MM.1S (cell line): Measurements from ENCODE around the gene TTC9.
"Not testable (repeated sequence)": the region's sequence is repeated elsewhere in the genome, so short reads cannot be mapped to it uniquely, and the experiment has no call there.

Experiments
- DNase-seq: peaks from one replicate; pipeline ENCODE4 v3.0.0-alpha.2; 2015
- H2AFZ ChIP-seq: fragments of 300-600 bp; sonication (generic); 2 replicates; pipeline ENCODE4 v1.6.0; 2016; ENCODE audit warnings: antibody characterized with exemption, low read length
- H3F3A ChIP-seq: fragments of 300-600 bp; sonication (generic); 2 replicates; pipeline ENCODE4 v1.6.1; 2016; ENCODE audit warnings: mild to moderate bottlenecking, antibody characterized with exemption, low read length, moderate library complexity, mixed read lengths; ENCODE audit not compliant: insufficient read depth
- H3K27ac ChIP-seq: fragments of 300-600 bp; sonication (generic); 2 replicates; pipeline ENCODE4 v1.5.1; 2016; ENCODE audit warnings: mild to moderate bottlenecking, low read length
- H3K27me3 ChIP-seq: fragments of 300-600 bp; sonication (generic); replicated peaks from 2 replicates; pipeline ENCODE4 v1.6.0; 2016; ENCODE audit warnings: low read length; ENCODE audit not compliant: insufficient read depth
- H3K36me3 ChIP-seq: fragments of 300-600 bp; sonication (generic); replicated peaks from 2 replicates; pipeline ENCODE4 v1.6.1; 2016; ENCODE audit warnings: mild to moderate bottlenecking, low read length, mixed read lengths; ENCODE audit not compliant: insufficient read depth
- H3K4me1 ChIP-seq: fragments of 300-600 bp; sonication (generic); 2 replicates; pipeline ENCODE4 v1.6.1; 2016; ENCODE audit warnings: low read length, mixed read lengths
- H3K4me2 ChIP-seq: fragments of 300-600 bp; sonication (generic); 2 replicates; pipeline ENCODE4 v1.6.0; 2016; ENCODE audit warnings: low read depth, low read length
- H3K4me3 ChIP-seq: fragments of 300-600 bp; sonication (generic); 2 replicates; pipeline ENCODE4 v1.5.1; 2016; ENCODE audit warnings: low read length, mixed read lengths
- H3K79me2 ChIP-seq: fragments of 300-600 bp; sonication (generic); 2 replicates; pipeline ENCODE4 v1.6.1; 2016; ENCODE audit warnings: mixed run types, low read length, mixed read lengths
- H3K9ac ChIP-seq: fragments of 300-600 bp; sonication (generic); 2 replicates; pipeline ENCODE4 v1.6.1; 2016; ENCODE audit warnings: low read length, mixed read lengths
- H3K9me2 ChIP-seq: fragments of 300-600 bp; sonication (generic); replicated peaks from 2 replicates; pipeline ENCODE4 v1.6.1; 2016; ENCODE audit warnings: mild to moderate bottlenecking, low read length, mixed read lengths; ENCODE audit not compliant: insufficient read depth
- H3K9me3 ChIP-seq: fragments of 300-600 bp; sonication (generic); replicated peaks from 2 replicates; pipeline ENCODE4 v1.6.1; 2016; ENCODE audit warnings: mild to moderate bottlenecking, low read length, mixed read lengths; ENCODE audit not compliant: insufficient read depth
- H4K20me1 ChIP-seq: fragments of 300-600 bp; sonication (generic); 2 replicates; pipeline ENCODE4 v1.6.1; 2016; ENCODE audit warnings: mild to moderate bottlenecking, low read length, moderate library complexity, mixed read lengths; ENCODE audit not compliant: insufficient read depth
- CTCF ChIP-seq: fragments of 300-600 bp; sonication (generic); IDR thresholded peaks from 2 replicates; pipeline ENCODE4 v1.5.1; 2016; ENCODE audit warnings: antibody characterized with exemption, low read length, mixed read lengths
- EZH2 ChIP-seq: fragments of 300-600 bp; sonication (generic); optimal IDR thresholded peaks from 2 replicates; pipeline ENCODE3; 2017; ENCODE audit warnings: low read depth, mild to moderate bottlenecking, antibody characterized with exemption, low read length, mixed read lengths
- EZH2phosphoT487 ChIP-seq: fragments of 300-600 bp; sonication (generic); IDR thresholded peaks from 2 replicates; pipeline ENCODE4 v1.6.1; 2018; ENCODE audit warnings: antibody characterized with exemption, low read length

Gene TTC9

GRCh38 chr14:70701610-70702009, 59.9 kb downstream of the TTC9 start:
- Histone ChIP-seq H3K27ac (no peak overlapping the region), H3K4me2 (no peak overlapping the region), H3K27me3 (no peaks in the 10 kb centered on the region), H3K4me1 (no peaks in the 10 kb centered on the region), H3K9ac (no peak overlapping the region), H3K9me2 (no peaks in the 10 kb centered on the region), H3K9me3 (no peaks in the 10 kb centered on the region), H4K20me1 (no peaks in the 10 kb centered on the region), H3K36me3 (no peaks in the 10 kb centered on the region), H3K79me2 (no peaks in the 10 kb centered on the region), H3K4me3 (no peak overlapping the region), H2AFZ (no peak overlapping the region), H3F3A (no peaks in the 10 kb centered on the region)
- TF ChIP-seq EZH2, result no peak
- no peak for TF ChIP-seq CTCF
- no peak for TF ChIP-seq EZH2phosphoT487
- DNase-seq, result no peak

- Histone ChIP-seq H3K9ac (no peak overlapping the region), H3K36me3 (no peaks in the 10 kb centered on the region), H3F3A (no peaks in the 10 kb centered on the region), H3K27ac (no peak overlapping the region), H3K4me2 (no peak overlapping the region), H3K27me3 (no peaks in the 10 kb centered on the region), H3K4me3 (no peak overlapping the region), H3K4me1 (no peaks in the 10 kb centered on the region), H2AFZ (no peak overlapping the region), H3K9me3 (no peaks in the 10 kb centered on the region), H3K9me2 (no peaks in the 10 kb centered on the region), H3K79me2 (no peaks in the 10 kb centered on the region), H4K20me1 (no peaks in the 10 kb centered on the region)
- TF ChIP-seq CTCF (no peak), EZH2 (no peak), EZH2phosphoT487 (no peak)
- DNase-seq, result no peak
These were observed 60.4 kb downstream of the TTC9 start for GRCh38 chr14:70702161-70702560.

GRCh38 chr14:70703621-70704168, 62.0 kb downstream of the TTC9 start:
- not testable (repeated sequence) for H3K9me2 ChIP-seq, H3K9me3 ChIP-seq, H3F3A ChIP-seq, H3K27ac ChIP-seq, DNase-seq, H3K27me3 ChIP-seq, H3K4me1 ChIP-seq, H4K20me1 ChIP-seq, H3K4me2 ChIP-seq, H3K4me3 ChIP-seq, H2AFZ ChIP-seq, H3K36me3 ChIP-seq, H3K9ac ChIP-seq, H3K79me2 ChIP-seq

- Histone ChIP-seq H3K4me2 (no peak overlapping the region), H3K27ac (no peak overlapping the region)
These were observed 63.2 kb downstream of the TTC9 start for GRCh38 chr14:70704960-70705359.

More at GRCh38 chr14:70704960-70705359, 63.2 kb downstream of the TTC9 start:
- Histone ChIP-seq H3F3A (no peaks in the 10 kb centered on the region), H3K4me1 (no peaks in the 10 kb centered on the region), H3K27me3 (no peaks in the 10 kb centered on the region), H3K4me3 (no peak overlapping the region), H3K9me3 (no peaks in the 10 kb centered on the region), H3K9ac (no peak overlapping the region), H3K9me2 (no peaks in the 10 kb centered on the region), H4K20me1 (no peaks in the 10 kb centered on the region), H3K79me2 (no peaks in the 10 kb centered on the region), H3K36me3 (no peaks in the 10 kb centered on the region), H2AFZ (no peak overlapping the region)
- TF ChIP-seq EZH2phosphoT487 (no peak), EZH2 (no peak), CTCF (no peak)
- DNase-seq, result no peak
